HG03565 (cell line): ENCODE measurements around the gene XXYLT1.
"Not testable (repeated sequence)": the region's sequence is repeated elsewhere in the genome, so short reads cannot be mapped to it uniquely, and the experiment has no call there.

Experiments
- ATAC-seq: cut with Tn5 transposase; IDR thresholded peaks from one replicate; pipeline ENCODE4 v1.9.1; 2021; ENCODE audit warnings: mild to moderate bottlenecking, moderate library complexity; ENCODE audit not compliant: unreplicated experiment

XXYLT1 gene

DNA sequence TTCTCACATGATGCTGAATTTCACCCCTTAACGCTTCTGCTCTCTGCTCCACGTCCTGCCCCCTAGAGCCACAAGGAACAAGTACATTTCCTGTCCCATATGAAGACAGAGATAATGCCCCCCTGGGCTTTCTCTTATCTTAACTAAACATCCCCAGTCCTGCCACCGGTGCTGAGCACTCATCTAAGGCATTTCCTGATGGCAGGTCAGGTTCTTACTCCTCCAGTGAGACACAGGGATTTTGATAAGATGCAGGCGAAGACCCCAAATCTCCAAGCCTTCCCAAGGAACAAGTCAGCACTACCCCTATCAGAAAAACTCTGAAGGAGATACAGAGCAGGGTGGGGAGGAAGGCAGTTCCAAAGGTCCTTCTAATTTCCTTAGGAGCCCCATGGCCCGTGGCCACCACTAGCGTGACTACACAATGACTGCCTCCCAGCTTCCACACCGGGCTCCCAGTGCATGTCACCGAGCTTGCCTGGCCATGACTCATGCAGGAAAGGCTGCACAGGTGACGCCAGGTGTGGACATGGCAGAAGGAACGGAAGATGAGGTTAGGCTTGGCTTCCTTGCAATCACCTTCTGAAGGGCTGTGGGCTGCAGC, 152.9 kb downstream of the XXYLT1 start:
- ATAC-seq: no peak

DNA sequence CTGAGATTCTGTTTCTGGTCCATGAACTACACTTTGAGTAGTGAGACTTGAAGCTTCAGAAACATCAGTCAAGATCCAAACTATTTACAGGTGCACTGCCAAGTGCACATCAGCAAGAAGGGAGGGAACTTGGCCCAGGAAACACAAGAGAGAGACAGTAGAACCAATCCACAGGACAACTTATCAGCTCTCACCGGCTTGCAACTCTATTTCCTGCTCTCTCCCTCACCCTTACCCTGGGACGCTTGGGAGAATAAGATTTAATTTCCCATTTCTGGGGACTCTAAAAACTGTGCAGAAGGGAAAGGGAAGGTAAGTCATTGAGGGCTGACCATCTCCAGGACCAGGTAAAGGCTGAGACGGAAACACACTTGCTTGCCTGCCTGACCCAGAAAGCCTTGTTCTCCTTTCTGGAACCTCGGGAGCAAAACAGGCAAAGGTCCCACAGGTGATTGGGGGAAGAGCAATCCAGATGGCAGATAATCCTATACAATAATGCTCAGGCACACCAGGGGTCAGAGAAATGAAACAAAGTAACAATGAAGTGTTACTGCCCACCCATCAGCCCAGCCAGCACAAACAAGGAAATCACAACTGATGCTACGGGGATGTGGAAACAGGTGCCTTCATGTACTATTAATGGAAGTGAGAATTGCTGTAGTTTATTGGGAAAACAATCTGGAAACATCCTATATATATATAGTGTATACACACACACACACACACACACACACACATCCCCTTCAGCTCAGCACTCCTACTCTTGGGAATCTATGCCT, 154.4 kb downstream of the XXYLT1 start:
- no peak for ATAC-seq

DNA sequence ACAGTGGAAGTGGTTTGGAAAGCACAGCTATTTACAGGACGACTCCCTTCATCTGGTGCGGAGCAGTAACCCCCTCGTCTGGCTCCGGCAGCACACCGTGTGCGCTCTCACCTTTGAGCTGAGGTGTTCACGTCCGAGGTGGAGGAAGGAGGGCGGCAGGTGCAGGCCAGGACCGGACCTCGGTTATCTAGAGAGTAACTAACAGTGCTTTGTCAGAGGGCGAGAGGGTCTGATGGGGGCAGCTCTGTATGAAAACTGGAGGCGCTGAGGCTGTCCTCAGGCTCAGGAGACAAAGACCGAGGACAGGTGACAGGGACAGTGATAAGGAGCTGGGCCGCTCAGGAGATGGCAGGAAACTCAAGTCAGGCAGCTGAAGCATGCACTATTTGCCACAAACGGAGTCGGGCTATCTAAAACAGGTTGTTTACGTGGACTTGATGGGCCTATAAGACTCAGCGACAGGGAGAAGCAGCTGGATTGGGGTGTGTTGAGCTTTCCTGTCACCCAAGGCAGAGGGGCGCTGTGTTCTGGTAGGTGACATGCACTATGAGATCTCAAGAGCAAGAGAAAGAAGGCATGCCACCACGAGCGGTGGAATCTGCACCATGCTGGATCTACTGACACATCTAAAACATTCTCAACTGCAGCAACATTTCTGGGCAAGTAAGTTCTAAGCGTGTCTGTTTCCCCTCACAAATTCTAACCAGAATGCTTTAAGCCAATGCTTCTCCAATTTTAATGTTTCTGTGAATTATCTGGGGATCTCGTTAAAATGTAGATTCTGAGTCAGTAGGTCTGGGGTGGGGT, 155.2 kb downstream of the XXYLT1 start:
- ATAC-seq: no peak

DNA sequence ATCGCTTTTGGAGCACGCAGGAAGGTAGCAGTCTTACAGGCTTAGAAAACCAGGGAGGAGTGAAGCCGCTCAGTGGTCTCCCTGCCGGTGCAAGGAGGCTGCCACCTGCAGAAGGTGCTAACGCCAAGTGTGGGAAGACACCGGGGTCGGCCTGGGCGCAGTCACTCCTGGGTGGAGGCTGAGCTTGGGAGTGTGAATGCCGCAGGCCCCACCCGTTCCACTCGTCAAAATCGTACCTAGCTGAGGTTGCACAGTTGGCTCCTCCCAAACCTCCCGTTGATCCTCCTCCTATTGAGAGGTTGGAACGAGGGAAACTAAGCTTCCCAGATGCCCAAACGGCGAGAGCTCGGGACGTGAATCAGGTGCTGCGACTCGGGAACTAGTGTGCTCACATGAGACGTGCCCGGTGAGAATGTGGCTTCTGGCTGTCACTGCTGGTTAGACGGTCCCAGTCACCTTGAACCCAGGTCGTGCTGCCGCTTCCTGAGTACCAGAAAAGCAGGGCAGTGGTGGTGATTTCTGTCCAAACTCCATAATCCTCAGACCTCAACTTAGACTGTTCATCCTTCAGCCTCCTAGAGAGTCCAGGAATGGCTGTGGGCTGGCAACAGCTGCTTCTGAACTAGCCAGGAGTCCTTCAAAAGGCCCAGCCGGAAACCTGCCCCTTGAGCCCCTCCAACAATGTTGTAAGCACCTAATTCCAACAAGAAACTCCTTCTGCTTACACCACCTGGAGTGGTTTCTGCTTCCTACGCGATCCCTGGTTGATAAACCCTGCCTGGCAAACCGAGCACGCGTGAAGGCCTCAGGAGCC, 156.0 kb downstream of the XXYLT1 start:
- ATAC-seq: no peak

DNA sequence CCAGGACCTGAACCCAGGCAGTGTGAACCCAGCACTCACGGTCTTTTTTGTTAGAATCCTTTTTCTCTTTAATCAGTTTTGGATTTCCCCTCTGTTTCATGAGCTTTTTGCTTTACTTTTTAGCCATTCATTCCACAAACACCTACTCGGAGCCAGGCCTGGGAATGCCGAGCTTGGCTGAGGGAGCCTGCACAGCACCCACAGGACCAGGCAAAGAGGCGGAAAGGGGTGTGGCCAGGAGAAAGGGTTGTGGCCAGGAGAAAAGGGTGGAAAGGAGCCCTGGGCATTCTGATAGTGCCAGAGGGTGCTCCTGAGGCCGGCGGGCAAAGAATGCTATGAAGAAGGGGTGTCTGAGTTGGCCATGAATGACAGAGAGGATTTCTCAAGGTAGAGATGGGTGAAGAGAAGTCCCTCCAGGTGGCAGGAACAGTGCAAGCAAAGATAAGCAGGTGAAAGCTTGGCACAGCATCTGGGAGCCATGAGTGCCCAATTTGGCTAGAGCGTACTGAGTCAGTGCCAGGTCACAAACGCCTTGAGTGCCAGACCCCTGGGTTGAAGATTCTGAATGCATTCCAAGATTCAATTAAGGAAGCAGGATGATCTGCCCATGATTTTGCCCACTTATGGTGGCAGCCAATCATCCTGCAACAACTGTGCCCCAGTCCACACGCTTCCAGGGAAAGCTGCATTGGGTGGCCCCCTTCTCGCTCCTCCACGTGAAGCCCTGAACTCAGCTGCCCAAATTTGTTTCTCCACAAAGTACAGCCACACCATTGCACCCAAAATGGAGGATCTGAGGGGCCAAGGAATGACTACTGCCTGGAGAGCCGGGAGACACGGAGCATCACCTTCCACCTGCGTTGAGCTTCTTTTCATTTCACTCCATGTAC, 157.2 kb downstream of the XXYLT1 start:
- no peak for ATAC-seq

DNA sequence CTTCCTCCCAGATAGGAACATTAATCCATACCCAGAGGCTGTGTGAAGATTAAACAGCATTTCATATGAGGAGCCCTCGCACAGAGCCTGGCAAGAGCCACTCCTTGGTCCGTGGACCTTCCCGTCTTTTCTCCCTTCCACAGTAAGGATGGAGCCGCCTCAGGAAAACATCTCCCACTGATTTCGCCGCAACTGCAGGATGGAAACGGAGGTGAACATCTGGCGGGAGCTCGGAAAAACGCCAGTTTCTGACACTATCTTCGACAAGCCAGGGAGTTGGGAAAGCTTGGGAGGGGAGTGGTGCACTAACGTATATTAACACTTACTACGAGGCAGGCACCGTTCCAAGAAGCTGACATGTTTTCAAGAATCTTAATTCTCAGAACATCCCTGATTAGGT, 157.9 kb downstream of the XXYLT1 start:
- no peak for ATAC-seq

DNA sequence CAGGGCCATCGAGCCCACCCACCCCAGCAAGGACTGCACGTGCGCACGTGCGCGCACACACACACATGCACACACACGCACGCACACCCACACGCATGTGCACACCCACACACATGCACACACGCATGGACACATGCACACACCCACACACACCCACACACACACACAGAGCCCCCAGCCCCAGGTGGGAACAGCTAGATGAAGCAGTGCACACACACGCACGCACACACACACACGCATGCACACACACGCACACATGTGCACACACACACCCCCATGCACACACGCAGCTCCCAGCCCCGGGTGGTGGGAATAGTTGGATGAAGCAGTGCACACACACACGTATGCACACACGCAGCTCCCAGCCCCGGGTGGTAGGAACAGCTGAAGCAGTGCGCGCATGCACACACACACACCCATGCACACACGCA, 158.6 kb downstream of the XXYLT1 start:
- ATAC-seq: no peak

DNA sequence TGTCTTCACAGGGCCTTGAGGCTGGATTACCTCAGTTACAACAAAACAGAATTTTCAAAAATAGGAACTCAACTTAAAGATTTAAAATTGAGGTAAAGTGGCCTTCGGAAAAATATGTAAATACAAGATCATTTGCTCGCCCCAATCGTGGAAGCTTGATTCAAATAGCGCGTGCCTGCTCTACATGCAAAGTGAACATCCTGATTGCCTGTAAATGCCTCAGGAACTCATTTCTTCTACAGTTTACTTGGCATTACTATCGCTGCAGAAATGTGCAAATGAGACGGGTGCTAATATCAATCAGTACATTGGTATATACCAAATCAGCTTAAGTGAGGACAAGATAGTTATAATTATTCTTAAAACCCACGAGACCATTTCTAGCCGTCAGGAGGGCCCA, 159.2 kb downstream of the XXYLT1 start:
- no peak for ATAC-seq

DNA sequence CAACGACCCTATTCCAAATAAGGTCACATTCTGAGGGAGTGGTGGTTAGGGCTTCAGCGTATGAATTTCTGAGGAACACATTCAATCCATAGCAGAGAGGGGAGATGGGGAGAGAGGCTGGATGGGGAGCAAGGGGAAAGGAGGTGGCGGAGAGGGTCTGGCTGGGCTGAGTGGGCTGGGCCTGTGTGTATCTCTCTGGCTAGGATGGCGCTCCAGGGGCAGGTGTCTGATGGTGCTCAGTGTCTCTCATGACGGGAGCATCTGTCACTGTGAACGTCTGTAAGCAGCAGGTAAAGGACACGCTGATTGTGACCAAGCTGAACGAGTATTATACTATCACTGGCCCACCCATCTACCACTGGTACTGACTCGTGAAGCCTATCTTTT, 159.6 kb downstream of the XXYLT1 start:
- no peak for ATAC-seq

DNA sequence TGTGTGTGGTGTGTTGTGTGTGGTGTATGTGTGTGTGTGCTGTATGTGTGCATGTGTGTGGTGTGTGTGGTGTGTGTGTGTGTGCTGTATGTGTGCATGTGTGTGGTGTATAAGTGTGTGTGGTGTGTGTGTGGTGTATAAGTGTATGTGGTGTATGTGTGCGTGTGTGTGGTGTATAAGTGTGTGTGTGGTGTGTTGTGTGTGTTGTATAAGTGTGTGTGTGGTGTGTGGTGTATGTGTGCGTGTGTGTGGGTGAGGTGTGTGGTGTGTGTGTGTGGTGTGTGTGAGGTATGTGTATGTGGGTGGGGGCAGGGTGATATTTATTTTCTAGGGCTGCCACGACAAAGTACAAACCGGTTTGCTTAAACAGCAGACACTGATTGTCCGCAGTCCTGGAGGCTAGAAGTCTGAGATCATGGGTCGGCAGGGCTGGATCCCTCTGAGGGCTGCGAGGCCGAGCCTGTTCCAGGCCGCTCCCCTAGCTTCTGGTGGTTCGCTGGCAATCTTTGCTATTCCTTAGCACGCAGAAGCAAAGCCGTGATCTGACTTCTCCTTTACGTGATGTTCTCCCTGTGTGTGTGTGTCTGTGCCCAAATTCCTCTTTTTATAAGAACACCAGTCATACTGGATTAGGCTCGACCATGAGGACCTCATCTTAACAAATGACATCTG, 160.2 kb downstream of the XXYLT1 start:
- ATAC-seq: no peak

DNA sequence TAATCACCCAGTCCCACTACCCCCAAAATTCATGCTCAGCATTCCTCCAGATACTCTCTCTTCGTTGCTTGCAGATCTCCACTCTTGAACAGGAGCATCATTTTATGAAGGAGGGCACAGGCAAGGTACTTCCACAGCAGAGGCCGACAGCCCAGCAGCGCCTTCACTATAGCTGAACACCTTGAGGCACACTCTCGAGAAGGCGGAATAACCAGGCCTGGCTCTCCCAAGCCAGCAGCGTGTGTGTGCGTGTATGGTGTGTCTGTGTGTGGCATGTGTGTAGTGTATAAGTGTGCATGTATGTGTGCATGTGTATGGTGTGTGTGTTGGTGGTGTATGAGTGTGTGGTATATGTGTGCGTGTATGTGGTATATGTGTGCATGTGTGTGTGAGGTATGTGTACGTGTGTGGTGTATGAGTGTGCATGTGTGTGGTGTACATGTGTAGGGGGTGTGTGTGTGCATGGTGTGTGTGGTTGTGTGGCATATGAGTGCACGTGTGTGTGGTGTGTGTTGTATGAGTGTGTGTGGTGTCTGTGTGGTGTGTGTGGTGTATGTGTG, 161.8 kb downstream of the XXYLT1 start:
- ATAC-seq: no peak

DNA sequence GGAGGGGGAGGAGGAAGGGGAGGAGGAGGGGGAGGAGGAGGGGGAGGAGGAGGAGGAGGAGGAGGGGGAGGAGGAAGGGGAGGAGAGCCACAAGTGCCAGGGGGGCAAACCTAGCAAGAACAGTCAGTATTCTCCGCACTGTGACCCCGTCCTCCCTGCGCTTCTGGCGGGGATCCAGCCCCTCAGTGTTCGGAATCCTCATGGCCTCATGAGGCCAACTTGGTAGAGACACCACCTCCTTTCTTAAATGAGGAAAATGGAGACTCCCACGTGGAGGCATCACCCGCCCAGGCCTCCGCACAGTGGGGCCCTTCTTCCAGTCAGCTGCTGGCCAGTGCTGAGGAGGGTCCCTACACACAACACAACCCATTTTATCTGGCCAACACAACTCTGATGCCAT, 163.4 kb downstream of the XXYLT1 start:
- no peak for ATAC-seq

DNA sequence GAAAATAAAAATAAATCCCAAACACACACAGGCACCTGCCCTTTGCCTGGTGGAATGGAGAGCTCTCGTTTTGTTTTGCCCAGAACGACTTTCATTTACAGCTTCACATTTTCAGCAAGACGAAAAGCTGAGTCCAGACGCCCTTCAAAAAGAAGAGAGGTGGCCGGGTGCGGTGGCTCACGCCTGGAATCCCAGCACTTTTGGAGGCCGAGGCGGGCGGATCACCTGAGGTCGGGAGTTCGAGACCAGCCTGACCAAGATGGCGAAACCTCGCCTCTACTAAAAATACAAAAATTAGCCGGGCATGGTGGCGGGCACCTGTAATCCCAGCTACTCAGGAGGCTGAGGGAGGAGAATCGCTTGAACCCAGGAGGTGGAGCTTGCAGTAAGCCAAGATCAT, 163.9 kb downstream of the XXYLT1 start:
- ATAC-seq: not testable (repeated sequence)

DNA sequence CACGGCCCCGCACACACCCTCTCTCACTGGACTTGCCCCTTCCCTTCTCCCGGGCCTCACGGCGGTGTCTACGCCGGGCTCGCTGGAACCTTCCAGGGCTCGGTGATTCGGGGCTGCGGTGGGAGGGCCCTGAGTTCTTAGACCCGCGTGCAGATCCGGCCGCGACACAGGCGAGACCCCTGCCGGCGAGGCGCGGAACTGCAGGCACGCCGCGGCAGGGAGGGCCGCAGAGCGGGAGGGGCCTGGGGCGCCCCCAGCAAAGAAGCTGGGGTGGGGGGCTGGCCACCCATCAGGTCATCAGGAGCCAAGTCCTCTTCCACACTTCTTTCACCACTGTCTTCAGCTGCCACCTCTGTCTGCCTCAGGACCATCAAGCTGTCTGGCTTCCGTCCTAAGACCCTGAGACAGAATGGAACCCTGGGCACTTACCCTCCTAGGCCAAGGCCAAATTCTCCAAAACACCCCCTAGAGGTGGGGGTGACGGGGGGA, 164.5 kb downstream of the XXYLT1 start:
- no peak for ATAC-seq

DNA sequence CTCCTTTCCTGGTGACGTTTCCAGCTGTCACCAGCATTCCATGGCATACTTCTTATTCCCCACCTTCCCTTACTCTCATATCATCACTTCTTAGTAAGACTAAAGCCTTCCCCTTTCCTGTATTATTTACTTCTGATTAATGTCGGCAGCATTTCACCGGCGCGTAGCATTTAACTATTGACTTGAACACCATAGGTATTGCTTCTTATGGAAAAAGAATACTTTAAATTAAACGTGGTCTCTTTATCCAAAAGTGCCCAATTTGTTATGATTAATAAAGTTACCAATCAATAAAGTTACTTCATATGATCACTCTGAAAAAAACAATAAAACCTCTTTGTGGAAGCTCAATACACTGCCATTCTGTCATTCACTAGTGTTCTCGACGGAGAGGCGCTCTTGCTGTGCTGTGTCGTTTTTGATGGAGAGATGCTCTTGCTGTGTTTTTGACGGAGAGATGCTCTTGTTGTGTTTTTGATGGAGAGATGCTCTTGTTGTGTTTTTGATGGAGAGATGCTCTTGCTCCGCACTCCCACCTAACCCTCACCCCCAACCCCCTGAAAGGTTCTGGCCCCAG, 165.0 kb downstream of the XXYLT1 start:
- ATAC-seq: no peak

DNA sequence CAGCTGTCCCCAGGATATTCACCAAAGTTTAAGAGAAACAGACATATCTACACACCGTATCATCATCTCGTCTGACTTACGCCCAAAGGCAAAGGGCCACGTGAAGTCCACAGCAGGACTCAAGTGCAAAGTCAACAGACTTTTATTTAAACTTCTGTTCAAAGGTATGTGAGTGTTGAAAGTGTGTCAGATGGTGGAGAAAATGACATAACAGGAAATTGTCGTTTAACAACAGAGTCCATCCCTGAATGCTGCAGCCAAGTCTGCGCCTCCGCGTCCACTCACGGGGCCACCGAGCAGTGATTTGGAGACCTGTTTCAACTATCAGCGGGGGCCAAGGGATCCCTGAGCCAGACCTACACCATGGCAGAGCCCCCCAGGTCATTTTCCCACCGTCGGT, 165.6 kb downstream of the XXYLT1 start:
- ATAC-seq: no peak

DNA sequence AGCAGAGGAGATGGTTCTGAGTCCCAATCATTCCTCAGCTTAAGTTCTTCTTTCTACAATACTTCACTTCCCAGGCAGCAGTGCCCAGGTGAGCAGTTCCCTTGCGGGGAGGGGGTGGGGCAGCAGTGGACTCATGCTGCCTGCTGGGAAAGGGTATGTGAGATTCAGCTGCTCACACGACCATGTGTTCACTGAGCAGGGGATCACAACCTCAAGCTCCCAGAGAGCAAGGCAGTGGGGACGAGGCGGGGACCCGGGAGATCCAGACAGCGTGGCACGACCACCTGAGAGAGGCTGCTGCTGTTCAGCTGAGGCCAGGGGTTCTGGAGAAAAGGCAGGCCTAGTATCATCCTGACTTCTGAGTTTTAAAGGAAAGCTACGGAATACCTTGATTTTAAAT, 166.6 kb downstream of the XXYLT1 start:
- ATAC-seq: no peak

DNA sequence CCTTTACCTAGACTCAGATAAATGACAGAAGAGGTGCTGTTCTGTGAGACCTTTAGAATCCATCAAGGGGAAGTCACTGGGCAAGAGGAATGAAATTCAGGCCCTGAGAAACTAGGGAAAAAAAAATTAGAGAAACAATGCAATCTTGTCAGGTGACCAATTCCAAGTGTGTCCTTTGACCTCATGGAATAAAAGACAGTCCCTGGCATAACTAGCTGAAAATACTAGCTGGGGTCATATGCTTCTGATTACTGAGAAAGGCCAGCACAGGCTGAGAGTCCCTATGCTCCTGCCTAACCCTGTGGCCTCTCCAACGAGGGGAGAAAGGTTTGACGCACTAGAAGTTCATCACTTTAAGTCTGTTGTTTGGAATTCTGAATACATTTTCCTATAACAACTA, 167.3 kb downstream of the XXYLT1 start:
- no peak for ATAC-seq
